OCI-M2 (cell line): ENCODE data around the gene KIAA1755.
"Not testable (repeated sequence)": the region's sequence is repeated elsewhere in the genome, so short reads cannot be mapped to it uniquely, and the experiment has no call there.

Experiments used
- DNase-seq: peaks from one replicate; lab custom pipeline; 2025; ENCODE audit not compliant: unreplicated experiment; lab: John Stamatoyannopoulos, UW

Gene KIAA1755

DNA sequence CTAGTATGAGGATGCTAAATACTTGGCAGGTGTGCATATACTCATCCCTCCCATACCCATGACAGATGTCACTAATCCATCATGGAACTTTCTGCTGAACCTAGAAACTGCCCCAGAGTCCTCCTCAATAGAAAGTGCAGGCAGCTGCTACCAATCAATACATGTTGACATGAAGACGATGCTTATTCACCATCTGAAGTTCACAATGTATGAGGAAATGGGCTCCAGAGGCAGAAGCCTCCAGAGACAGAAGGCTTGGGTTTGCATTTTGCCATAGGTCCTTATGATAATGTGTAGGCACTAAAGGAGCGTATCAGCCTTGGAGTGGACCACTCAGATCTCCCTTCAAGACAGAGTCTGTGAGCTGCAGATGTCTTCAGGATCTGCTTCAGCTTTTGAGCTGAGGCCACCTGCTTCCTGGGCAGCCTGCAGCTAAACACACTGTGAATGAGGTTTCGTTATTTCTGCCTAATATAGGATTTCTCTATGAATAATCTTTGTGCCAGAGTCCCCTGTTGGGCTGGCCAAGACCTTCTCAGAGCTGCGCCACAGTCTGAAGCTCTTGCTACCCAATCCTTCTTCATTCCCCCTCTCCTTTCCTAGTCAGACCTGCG is 7.5 kb upstream of the KIAA1755 start:
- DNase-seq: no peak

DNA sequence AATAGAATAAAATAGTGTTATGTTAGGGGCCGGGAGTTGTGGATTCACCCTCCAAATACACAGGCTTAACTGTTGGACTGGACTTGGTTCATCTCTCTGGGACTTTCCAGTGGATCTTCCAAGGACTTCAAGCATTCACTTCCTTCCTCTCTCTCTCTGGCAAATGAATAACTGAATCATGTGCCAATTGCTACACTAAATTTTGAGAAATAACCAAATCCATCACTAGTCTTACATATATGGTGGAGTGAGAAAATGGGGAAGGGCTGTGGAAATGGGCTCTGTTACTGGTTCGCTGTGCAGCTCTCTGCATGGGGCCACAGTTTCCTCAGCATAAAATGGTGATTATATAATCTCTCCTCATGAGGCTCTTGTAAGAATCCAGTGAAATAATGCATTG is 6.8 kb upstream of the KIAA1755 start:
- no peak for DNase-seq

DNA sequence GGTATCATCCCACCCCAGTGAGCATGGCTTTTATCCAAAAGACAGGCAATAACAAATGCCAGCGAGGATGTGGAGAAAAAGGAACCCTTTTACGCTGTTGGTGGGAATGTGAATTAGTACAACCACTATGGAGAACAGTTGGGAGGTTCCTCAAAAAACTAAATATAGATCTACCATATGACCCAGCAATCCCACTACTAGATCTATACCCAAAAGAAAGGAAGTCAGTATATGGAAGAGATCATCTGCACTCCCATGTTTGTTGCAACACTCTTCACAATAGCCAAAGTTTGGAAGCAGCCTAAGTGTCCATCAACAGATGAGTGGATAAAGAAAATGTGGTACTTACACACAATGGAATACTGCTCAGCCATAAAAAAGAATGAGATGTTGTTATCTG is 5.9 kb upstream of the KIAA1755 start:
- DNase-seq: no peak

DNA sequence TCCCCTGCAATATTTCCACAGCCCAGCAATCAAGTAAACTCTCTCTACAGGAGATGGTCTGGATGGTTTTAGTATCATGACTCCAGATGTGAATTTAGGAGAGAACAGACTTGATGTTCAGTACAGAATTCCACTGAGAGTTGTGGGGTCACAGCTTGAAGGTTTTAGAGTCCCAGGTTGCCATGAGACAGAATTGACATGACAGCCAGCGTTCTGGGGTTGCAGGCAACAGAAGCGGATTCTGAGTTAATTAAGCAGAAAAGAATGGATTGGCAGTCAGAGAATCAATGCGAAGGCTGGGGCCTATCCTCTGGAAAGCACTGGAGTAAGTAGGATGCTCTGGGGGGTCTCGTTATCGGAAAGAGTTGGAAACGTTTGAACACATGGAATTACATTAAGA is 2.4 kb upstream of the KIAA1755 start:
- DNase-seq: no peak

DNA sequence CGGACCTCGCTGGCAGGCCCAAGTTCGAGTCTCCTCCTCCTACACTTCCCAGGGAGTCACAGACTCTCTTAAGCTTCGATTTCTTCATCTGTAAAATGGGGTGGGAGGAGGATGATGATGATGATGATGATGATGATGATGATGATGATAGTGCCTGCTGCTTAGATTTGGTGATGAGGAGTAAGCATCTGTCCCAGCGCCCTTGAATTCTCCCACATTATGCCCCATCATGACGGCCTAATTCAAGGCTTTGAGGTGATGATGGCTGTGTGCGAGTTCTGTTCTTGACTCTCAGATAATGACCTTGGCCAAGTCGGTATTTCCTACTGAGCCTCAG is 487 bp upstream of the KIAA1755 start:
- no peak for DNase-seq

DNA sequence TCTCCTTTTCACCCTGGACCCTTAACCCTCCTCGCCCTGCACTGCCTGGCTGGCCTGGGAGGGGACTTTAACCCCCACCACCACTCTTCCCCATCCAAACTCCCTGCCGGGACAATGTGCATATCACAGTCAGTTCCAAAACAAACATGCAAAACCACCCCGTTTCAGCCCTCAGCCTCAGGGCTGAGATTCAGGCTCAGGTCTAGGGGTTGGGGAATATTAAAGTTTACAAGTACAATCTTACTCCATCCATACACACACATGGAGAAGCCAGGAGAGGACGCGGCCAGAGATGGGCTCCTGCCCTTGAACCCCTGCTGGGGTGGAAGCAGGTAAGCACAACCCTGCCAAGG is 534 bp downstream of the KIAA1755 start:
- no peak for DNase-seq

DNA sequence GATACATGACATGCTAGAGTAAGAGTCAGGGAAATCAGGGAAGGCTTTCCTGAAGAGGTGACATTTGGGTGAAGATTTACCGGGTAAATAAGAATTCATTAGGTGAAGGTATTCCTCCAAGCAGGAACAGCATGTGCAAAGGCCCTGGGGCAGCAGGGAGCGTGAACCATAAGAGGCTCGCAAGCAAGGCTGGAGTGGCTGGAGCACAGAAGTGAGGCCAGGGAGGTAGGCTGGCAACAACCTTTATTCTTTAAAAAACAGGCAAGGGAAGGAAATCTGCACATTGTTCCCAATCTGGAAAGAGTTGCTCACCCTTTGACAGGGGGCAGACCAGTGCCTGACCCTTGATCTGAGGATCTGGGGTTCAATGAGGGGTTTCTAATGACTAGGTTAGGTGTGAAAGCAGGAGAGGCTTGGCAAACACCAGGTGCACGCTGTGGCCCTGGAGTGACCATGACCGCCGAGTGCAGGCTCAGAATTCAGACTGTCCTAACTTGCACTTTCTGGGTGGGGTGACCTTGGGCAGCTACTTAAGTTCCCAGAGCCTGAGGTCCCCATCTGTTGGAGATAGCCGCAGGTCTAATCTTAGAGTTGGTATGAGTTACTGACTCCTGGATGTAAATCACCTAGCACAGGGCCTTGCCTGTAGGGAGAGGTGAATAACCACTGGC is 1.9 kb downstream of the KIAA1755 start:
- no peak for DNase-seq

DNA sequence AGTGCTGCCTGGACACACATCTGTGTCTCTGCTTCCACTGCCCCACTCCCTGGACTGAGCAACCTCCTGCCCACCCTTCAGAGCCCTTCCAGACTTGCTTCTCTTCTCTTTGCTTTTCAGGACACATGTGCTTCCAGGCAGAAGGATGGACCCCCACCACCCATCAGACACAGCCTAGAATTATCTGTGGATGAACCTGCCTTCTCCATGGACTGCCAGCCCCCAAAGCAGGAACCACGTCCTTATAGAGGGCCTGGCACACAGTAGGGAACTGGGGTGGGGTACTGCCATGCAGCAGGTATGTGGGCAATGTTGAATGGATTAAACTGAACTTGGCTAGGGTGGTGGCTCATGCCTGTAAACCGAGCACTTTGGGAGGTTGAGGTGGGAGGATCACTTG is 3.6 kb downstream of the KIAA1755 start:
- no peak for DNase-seq

DNA sequence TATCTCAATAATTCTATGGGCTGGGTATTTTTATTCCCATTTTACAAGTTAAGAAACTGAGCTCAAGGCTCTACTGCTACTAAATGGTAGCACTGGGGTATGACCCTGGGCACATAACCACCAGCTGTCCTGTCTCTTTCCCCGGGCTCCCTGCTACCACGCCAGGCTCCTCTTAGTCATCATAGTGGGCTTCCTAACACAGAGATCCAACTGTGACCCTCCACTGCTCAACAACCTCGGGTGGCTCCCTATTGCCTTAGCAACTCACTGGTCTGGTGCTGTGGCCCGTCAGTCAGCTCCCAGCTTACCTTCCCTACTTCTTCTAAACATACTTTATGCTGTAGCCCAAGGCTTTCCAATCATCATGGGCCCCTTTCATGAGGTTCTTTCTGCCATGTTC is 4.5 kb downstream of the KIAA1755 start:
- no peak for DNase-seq

DNA sequence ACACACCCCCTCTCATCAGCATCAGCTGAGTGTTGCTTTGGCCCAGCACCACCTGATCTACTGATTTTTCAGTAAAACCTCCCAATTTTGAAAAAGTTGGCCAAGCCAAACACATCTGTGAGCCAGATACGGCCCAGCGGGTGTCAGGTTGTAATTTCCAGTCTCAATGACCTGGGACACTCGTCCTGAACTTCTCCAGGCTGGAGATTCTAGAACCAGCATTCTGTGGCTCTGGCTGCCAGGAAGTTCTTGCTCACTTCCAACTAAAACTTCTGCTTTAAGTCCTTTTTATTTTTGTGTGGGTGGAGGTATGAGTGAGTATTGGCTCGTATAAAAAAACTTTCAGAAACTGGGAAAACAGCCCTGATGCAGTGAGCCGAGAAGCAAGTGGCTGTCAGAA is 5.1 kb downstream of the KIAA1755 start:
- no peak for DNase-seq

DNA sequence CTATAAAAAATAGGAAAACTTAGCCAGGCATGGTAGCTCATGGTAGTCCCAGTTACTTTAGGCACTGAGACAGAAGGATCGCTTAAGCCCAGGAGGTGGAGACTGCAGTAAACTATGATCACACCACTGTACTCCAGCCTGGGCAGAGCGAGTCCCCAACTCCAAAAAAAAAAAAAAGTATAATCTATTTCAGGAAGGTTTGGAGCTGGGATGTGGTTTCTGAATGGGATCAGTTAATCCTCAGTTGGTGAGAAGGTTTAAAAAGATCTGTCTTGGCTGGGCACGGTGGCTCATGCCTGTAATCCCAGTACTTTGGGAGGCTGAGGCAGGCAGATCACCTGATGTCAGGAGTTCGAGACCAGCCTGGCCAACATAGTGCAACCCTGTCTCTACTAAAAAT is 5.9 kb downstream of the KIAA1755 start:
- not testable (repeated sequence) for DNase-seq

DNA sequence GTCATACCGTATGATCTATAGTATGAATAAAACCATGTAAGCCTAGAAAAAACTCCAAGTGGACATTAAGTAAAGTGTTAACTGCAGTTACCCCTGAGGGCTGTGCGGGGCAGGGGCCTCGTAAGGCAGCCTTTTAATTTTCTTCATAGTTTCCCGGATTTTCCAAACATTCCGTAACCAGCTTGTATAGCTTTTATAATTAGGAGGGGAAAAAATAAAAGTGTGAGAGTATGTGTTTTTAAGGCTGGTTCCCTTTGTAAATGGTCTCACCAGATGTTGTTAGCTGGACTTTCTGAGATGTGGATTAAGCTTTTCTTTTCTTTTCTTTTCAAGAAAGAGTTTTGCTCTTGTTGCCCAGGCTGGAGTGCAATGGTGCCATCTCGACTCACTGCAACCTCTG is 7.0 kb downstream of the KIAA1755 start:
- DNase-seq: no peak

DNA sequence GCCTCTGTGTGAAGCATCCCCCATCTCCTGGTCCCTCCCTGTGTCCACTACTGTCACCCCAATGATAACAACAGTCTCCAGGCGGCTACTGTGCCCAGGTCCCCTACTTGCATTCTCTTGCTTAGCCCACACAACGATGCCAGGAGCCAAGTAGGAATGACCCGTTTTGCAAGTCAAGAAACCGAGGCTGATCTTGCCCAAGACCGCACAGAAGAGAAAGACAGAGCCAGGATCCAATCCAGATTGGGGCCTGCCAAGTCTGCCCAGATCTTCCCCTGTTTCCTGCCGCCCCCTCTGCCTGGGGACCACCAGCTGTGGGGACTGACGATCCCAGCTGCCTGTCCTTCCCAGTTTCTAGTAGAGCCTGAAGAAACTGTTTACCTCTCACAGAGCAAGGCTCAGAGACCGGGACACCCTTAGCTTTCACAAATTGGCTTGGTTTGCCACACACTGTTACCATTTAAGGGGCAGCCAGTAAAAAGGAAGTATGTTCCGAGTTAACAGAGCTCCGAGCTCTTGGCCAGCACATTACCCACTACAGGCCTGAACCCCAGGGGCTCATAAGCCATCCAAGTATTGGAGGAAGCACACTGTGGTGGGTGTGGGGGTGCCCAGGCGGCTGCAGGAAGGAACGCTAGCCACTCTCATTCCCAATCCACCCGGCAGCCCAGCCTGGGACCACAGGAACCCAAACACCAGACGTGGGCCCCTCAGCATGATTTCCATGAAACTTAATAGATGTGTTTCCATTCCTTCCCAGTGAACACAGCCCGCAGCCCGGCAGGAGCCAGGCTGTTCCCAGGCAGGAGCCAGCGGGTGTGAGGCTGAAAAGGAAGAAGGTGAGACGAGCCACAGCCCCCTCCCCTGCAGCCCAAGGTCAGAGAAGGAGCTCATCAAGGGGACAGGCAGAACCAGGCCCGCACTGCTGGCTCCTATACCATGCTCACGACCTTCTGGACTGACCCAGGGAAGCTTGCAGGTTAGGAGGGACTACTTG is 7.9 kb downstream of the KIAA1755 start:
- DNase-seq: no peak

DNA sequence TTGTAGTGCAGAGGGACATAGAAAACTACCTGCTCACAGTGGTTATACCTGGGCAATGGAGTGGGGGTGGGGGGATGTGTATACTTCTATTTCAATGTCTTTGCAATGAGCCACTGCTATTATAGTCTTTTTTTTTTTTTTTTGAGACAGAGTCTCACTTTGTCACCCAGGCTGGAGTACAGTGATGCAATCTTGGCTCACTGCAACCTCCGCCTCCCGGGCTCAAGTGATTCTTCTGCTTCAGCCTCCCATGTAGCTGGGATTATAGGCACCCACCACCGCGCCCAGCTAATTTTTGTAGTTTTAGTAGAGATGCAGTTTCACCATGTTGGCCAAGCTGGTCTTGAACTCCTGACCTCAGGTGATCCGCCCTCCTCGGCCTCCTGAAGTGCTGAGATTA is 9.1 kb downstream of the KIAA1755 start:
- DNase-seq: not testable (repeated sequence)

DNA sequence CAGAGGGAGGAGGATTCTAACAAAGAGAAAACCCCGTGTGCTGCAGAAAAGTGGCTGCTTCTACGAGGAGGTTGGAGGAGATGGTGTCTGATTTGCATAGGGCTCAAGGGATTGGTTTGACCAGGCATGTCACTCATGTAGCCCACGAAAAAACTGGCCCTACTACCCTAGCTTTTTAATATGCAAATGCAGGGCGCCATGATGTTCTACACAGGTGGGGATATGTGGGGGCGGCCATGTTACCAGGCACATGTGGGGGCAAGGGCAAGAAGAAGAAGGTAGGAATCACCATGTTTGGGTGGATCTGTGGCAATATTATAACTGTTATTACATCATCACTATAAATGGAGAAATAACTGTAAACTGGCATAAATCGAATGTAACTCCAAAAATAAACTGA is 9.9 kb downstream of the KIAA1755 start:
- no peak for DNase-seq

DNA sequence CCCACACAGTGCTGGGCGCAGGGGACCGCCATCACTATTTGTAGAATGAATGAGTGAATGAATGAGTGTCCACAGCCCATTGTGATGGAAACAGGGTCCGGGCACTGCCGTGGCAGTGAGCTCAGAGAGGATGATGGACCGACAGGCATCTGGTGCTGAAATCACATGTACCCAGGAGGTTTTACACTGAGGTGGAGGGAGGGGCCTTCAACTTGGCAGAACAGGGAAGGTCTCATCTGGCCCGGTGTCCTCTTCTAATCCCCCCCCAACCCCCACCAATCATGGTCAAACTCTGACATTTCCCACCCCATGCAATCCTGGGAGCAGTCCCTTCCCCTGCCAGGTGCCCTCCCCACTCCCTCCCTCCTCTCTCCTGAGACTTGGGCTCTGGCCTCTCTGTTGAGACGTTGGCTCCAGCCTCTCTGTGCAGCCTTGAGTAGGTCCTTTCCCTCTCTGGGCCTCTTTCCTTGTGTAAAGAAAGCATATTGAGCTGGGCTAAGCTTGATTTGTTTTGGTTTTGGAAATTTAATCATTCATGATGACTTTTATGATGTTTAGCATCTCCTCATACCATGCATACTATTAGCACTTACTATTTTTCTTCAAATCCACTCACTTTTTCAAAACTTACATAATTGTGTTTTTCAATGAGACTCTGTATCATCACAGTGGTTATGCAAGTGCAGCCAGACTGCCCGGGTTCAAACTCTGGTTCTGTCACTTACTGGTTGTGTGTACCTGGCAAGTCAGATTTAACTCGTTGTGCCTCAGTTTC is 10.8 kb downstream of the KIAA1755 start:
- no peak for DNase-seq

DNA sequence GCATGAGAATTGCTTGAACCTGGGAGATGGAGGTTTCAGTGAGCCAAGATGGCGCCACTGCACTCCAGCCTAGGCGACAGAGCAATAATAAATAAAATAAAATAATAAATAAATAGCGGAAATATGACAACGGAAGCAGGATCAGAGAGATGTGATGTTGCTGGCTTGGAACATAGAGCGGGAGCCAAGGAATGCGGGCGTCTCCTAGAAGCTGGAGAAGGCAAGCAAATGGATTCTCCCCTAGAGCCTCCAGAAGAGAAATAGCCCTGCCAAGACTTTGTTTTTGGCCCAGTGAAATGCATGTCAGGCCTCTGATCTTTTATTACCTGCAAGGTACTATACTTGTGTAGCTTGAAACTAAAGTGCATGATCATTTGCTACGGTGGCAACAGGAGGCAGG is 12.4 kb downstream of the KIAA1755 start:
- no peak for DNase-seq

DNA sequence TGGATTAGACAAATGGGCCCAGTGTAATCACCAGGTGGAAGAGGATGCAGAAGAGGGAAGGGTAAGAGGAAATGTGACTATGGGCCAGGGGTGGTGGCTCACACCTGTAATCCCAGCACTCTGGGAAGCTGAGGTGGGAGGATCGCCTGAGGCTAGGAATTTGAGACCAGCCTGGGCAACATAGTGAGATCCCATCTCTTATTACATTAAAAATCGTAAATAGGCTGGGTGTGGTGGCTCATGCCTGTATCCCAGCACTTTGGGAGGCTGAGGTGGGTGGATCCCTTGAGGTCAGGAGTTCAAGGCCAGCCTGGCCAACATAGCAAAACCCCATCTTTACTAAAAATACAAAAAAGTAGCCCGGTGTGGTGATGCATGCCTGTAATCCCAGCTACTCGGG is 12.8 kb downstream of the KIAA1755 start:
- DNase-seq: not testable (repeated sequence)

DNA sequence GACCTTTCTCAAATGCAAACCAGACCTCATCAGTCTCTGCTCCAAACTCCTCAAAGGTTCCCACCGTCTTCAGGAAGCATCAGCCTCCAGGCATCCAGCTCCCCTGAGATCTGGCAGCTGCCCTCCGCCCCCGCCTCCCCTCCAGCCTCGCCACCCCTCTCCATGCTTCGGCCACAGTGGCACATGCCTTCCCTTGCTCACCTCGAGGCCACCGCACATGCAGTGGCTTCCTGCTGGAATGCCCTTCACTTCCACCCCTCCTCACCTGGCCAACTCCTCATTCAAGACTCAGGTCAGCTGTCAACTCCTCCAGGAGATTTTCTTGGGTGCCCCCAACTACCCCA is 13.4 kb downstream of the KIAA1755 start:
- no peak for DNase-seq

DNA sequence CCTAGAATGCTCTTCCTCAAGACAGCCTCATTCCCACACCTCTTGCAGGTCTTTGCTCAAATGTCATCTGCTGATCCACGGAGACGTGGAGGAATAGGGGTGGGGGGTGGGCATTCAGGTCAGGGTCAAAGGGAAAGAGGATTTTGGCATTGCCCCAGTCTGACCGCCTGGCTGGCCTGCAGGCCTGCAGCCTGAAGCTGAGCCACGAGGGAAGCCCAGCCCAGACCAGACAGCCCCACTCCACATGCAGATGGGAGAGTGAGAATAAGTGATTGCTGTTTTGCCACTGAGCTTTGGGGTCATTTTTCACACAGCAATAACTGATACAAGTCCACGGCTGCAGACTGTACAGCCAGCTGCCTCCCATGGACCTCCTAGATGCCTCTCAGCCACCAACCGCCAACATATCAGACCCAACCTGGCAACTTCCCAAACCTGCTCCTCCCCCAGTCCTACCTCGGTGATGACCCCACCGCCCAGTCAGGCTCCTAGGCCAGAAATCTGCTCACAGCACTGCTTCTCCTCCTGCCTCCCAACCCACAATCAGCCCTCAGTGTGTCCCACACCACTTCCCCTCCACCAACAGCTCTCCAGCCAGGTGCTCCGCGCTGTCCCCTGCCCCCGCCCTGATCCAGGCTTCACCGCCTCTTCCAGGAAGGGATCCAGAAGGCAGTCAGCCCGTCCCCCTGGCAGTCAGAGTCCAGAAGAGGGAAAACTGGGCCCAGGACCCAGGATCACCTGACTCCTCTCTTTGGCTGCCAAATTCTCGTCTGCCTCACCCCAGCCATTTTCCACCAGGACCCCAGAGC is 14.0 kb downstream of the KIAA1755 start:
- DNase-seq: no peak

DNA sequence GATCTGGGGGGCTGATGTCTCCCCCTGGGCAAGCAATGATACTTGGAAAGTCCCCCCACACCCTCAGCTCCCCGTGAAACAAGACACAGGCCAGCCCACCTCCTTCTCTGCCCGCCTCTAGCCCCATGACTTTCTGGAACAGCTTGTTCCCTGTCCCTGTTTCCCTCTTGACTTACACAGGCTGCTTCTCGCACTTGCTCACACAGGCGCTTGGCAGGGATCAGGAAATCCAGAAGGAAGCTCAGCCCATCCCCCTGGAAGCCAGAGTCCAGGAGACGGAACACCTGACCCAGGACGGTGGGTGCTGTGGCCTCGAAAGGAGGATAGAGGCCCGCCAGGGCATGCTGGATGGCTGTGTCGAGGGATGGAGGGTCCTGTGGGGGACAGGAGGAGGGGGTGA is 14.8 kb downstream of the KIAA1755 start:
- DNase-seq: no peak
